Measurements from ENCODE around the gene SEMA4D. TPM values are rescaled to one million over a fixed set of nuclear protein-coding genes. Genes with fewer than 3 reads are reported as not detected.
A peak's percentile ranks its signal among the peaks of the same experiment; 100 is the strongest.

SEMA4D gene
- total and polyA plus RNA-seq, 7 donors: 1.4 to 35.1 (median 4.6) TPM

GRCh38 chr9:89391585-89391984, 106.3 kb downstream of the SEMA4D start:
- H3K9me3 ChIP-seq: no peaks in the 10 kb centered on the region
- no peak overlapping the region for H3K27ac ChIP-seq
- peaks cover 0 to 8% (median 3%) of the 10 kb centered on the region in 4 donors for H3K4me1 ChIP-seq
- 91% methylated on average over 6 of the region's 6 CpGs for WGBS, 2 donors
- H3K36me3 ChIP-seq: peaks cover 0 to 63% (median 7%) of the 10 kb centered on the region in 4 donors
- H3K4me3 ChIP-seq: no peak overlapping the region
- no peak for DNase-seq
- intact Hi-C loops (cut with DNase I): no loop called here
- no peaks in the 10 kb centered on the region for H3K27me3 ChIP-seq
- TF ChIP-seq EP300 (IDR thresholded peaks at IDR 0.05) (no peak), POLR2AphosphoS5 (IDR thresholded peaks at IDR 0.05) (no peak), CTCF (IDR thresholded peaks at IDR 0.05) (no peak), POLR2A (IDR thresholded peaks at IDR 0.05) (no peak)

GRCh38 chr9:89390578-89391116, 107.3 kb downstream of the SEMA4D start:
- DNase-seq: no peak
- H3K27me3 ChIP-seq: no peaks in the 10 kb centered on the region
- peaks cover 0 to 66% (median 4%) of the 10 kb centered on the region in 4 donors for H3K36me3 ChIP-seq
- no peak overlapping the region for H3K4me3 ChIP-seq
- intact Hi-C loops (cut with DNase I): no loop called here
- no peaks in the 10 kb centered on the region for H3K9me3 ChIP-seq
- no peak overlapping the region for H3K27ac ChIP-seq
- 91 to 96% methylated on average over 5 of the region's 5 CpGs for WGBS, 2 donors
- peaks cover 0 to 8% (median 3%) of the 10 kb centered on the region in 4 donors for H3K4me1 ChIP-seq
- TF ChIP-seq POLR2AphosphoS5 (IDR thresholded peaks at IDR 0.05): no peak
- TF ChIP-seq POLR2A (IDR thresholded peaks at IDR 0.05): no peak
- no peak for TF ChIP-seq CTCF (IDR thresholded peaks at IDR 0.05)

GRCh38 chr9:89390068-89390555, 107.8 kb downstream of the SEMA4D start:
- H3K27ac ChIP-seq: no peak overlapping the region
- H3K4me1 ChIP-seq: peaks cover 0 to 8% (median 3%) of the 10 kb centered on the region in 4 donors
- TF ChIP-seq EP300 (IDR thresholded peaks at IDR 0.05) (no peak), POLR2AphosphoS5 (IDR thresholded peaks at IDR 0.05) (no peak), POLR2A (IDR thresholded peaks at IDR 0.05) (no peak), CTCF (IDR thresholded peaks at IDR 0.05) (no peak)

GRCh38 chr9:89388868-89389177, 109.1 kb downstream of the SEMA4D start:
- H3K36me3 ChIP-seq: peaks cover 0 to 59% (median 4%) of the 10 kb centered on the region in 4 donors
- no peak for TF ChIP-seq POLR2AphosphoS5 (IDR thresholded peaks at IDR 0.05)
- TF ChIP-seq POLR2A (IDR thresholded peaks at IDR 0.05): no peak
- TF ChIP-seq EP300 (IDR thresholded peaks at IDR 0.05): no peak
- TF ChIP-seq CTCF (IDR thresholded peaks at IDR 0.05): no peak
- H3K9me3 ChIP-seq: no peaks in the 10 kb centered on the region
- WGBS, 2 donors: 97% methylated on average over 12 of the region's 12 CpGs
- DNase-seq: no peak
- H3K4me1 ChIP-seq: peaks cover 0 to 8% (median 3%) of the 10 kb centered on the region in 4 donors
- peak overlapping the region in 3 of 4 donors; percentile 52 to 70 (median 61) for H3K27ac ChIP-seq
- no peak overlapping the region for H3K4me3 ChIP-seq
- intact Hi-C loops (cut with DNase I): loop anchor here (10.0 kb wide), 1 partner anchor 156 kb away; no protein-coding TSS in a partner anchor
- no peaks in the 10 kb centered on the region for H3K27me3 ChIP-seq

More at GRCh38 chr9:89390068-89390555, 107.8 kb downstream of the SEMA4D start:
- Histone ChIP-seq H3K36me3 (peaks cover 0 to 70% (median 4%) of the 10 kb centered on the region in 4 donors), H3K4me3 (no peak overlapping the region), H3K9me3 (no peaks in the 10 kb centered on the region), H3K27me3 (no peaks in the 10 kb centered on the region)
- intact Hi-C loops (cut with DNase I): no loop called here
- 92 to 94% methylated on average over 10 of the region's 10 CpGs for WGBS, 2 donors
- no peak for DNase-seq
